Dermis microvascular lymphatic vessel endothelial cell (primary cell): Measurements from ENCODE around the gene TYW5. TPM values are rescaled to one million over a fixed set of nuclear protein-coding genes. Genes with fewer than 3 reads are reported as not detected.

Source experiments
- DNase-seq, 2 donors: peaks; one replicate each; pipeline versions ENCODE4 v3.0.0 to v3.0.0-alpha.2; 2010; ENCODE audit warnings: low read depth in 2 of 2
- total RNA-seq: library from RNA; depleted of rRNA; stranded (reverse); fragments of >200 nt; gene quantifications from 2 replicates; pipeline ENCODE4 v1.2.1, GENCODE V29; 2014

TYW5 gene
- total RNA-seq, result 4.2 and 5.1 TPM in 2 replicates

- DNase-seq, result peak; percentile 61 to 81
Observed at GRCh38 chr2:199955339-199956061, at the start of gene TYW5, which contains the start of gene MAIP1. TSS of gene TYW5 (minus strand) at chr2:199955491. CDS start at chr2:199955470, 21 bp downstream. TSS of gene MAIP1 (plus strand) at chr2:199955582. CDS start at chr2:199955799, 217 bp downstream.

- peak in 1 of 2 donors; percentile 51 for DNase-seq
Observed at GRCh38 chr2:200003444-200003843, 48.2 kb upstream of the TYW5 start.

- no peak for DNase-seq
Observed at GRCh38 chr2:200000444-200001163, 45.3 kb upstream of the TYW5 start.

GRCh38 chr2:199999166-199999565 is 43.9 kb upstream of the TYW5 start:
- no peak for DNase-seq

GRCh38 chr2:199997296-199997695 is 42.0 kb upstream of the TYW5 start:
- no peak for DNase-seq

- DNase-seq, result no peak
Observed at GRCh38 chr2:199994896-199995295, 39.6 kb upstream of the TYW5 start.

- DNase-seq, result no peak
Observed at GRCh38 chr2:199994371-199994770, 39.1 kb upstream of the TYW5 start.

- no peak for DNase-seq
Observed at GRCh38 chr2:199992296-199992695, 37.0 kb upstream of the TYW5 start.

GRCh38 chr2:199991691-199992090 is 36.4 kb upstream of the TYW5 start:
- no peak for DNase-seq

GRCh38 chr2:199989822-199990221 is 34.5 kb upstream of the TYW5 start:
- DNase-seq, result no peak

GRCh38 chr2:199988151-199988550 is 32.9 kb upstream of the TYW5 start:
- peak in 1 of 2 donors; percentile 86 for DNase-seq

- DNase-seq, result peak in 1 of 2 donors; percentile 26
Observed at GRCh38 chr2:199987586-199987985, 32.3 kb upstream of the TYW5 start.

GRCh38 chr2:199985625-199986207 is 30.4 kb upstream of the TYW5 start:
- peak in 1 of 2 donors; percentile 53 for DNase-seq

GRCh38 chr2:199984755-199985154 is 29.5 kb upstream of the TYW5 start:
- DNase-seq, result no peak

- DNase-seq, result no peak
Observed at GRCh38 chr2:199984159-199984558, 28.9 kb upstream of the TYW5 start.

- DNase-seq, result no peak
Observed at GRCh38 chr2:199983534-199983933, 28.2 kb upstream of the TYW5 start.

GRCh38 chr2:199982126-199982843 is 27.0 kb upstream of the TYW5 start:
- no peak for DNase-seq

GRCh38 chr2:199979832-199980628 is 24.7 kb upstream of the TYW5 start:
- peak; percentile 55 to 85 for DNase-seq

- DNase-seq, result no peak
Observed at GRCh38 chr2:199979398-199979797, 24.1 kb upstream of the TYW5 start.

GRCh38 chr2:199977984-199978415 is 22.7 kb upstream of the TYW5 start:
- DNase-seq, result peak in 1 of 2 donors; percentile 11
